Cardiac muscle cell (in vitro differentiated cells and primary cell): ENCODE measurements around the gene TSN. TPM values are rescaled to one million over a fixed set of nuclear protein-coding genes. Genes with fewer than 3 reads are reported as not detected.
"Not testable (repeated sequence)": the region's sequence is repeated elsewhere in the genome, so short reads cannot be mapped to it uniquely, and the experiment has no call there.

Experiments
- DNase-seq, 2 donors: peaks; one replicate each; pipeline versions ENCODE4 v3.0.0 to v3.0.0-alpha.2; 2010 to 2017; ENCODE audit warnings: low read depth in 1 of 2, low spot score in 1 of 2
- H3K27ac ChIP-seq: fragments of 200-600 bp; sonication (generic); 2 replicates; pipeline ENCODE4 v1.5.1; 2016
- H3K27me3 ChIP-seq: fragments of 200-600 bp; sonication (generic); 2 replicates; pipeline ENCODE4 v1.6.0; 2016; ENCODE audit warnings: control low read depth
- H3K36me3 ChIP-seq: fragments of 200-600 bp; sonication (generic); 2 replicates; pipeline ENCODE4 v1.5.1; 2016; ENCODE audit warnings: control low read depth
- H3K4me1 ChIP-seq: fragments of 200-600 bp; sonication (generic); 2 replicates; pipeline ENCODE4 v1.8.1; 2017; ENCODE audit warnings: low read depth, mild to moderate bottlenecking, mixed run types
- H3K4me3 ChIP-seq: fragments of 200-600 bp; sonication (generic); 2 replicates; pipeline ENCODE4 v1.5.1; 2016; ENCODE audit warnings: mild to moderate bottlenecking
- H3K9me3 ChIP-seq: fragments of 200-600 bp; sonication (generic); 2 replicates; pipeline ENCODE4 v1.5.1; 2017; ENCODE audit warnings: low read depth, mild to moderate bottlenecking, control low read depth
- polyA plus RNA-seq: library from polyadenylated mRNA; unstranded; fragments of >200 nt; fragmentation: Nextera tagmentation; extraction: Ambion mirVana; gene quantifications from 2 replicates; pipeline ENCODE4 v1.2.1, GENCODE V29; 2016
- total RNA-seq: library from RNA; depleted of rRNA; stranded (reverse); fragments of >200 nt; gene quantifications from 2 replicates; pipeline ENCODE4 v1.2.3, GENCODE V29; 2016
- TF ChIP-seq, protein P1 (sequence below): IDR thresholded peaks from 2 replicates; pipeline ENCODE4 v1.5.1; 2012; ENCODE audit warnings: low read depth, mild to moderate bottlenecking, low read length

Gene TSN
- total and polyA plus RNA-seq, 2 experiments from 2014 or later = 27.0 to 57.3 TPM

DNA sequence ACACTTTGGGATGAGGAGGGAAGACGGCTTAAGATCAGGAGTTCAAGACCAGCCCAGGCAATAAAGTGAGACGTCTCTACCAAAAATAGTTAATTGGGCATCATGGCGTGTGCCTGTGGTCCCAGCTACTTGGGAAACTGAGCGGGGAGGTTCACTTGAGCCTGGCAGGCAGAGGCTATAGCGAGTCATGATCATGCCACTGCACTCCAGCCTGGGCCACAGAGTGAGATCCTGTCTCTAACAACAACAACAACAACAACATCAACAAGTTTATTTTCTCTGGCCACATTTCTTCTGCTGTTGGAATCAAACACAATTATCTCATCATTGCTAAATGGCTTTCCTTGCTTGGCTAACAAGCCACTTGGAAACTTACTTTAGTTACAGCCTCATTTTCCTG is 32.1 kb upstream of the TSN start:
- H3K9me3 ChIP-seq = no peaks in the 10 kb centered on the region
- no peak overlapping the region for H3K4me3 ChIP-seq
- DNase-seq = no peak
- H3K4me1 ChIP-seq = no peaks in the 10 kb centered on the region
- H3K27me3 ChIP-seq = no peaks in the 10 kb centered on the region
- H3K36me3 ChIP-seq = peaks cover 16% of the 10 kb centered on the region
- no peak overlapping the region for H3K27ac ChIP-seq
- TF ChIP-seq, protein P1, sequence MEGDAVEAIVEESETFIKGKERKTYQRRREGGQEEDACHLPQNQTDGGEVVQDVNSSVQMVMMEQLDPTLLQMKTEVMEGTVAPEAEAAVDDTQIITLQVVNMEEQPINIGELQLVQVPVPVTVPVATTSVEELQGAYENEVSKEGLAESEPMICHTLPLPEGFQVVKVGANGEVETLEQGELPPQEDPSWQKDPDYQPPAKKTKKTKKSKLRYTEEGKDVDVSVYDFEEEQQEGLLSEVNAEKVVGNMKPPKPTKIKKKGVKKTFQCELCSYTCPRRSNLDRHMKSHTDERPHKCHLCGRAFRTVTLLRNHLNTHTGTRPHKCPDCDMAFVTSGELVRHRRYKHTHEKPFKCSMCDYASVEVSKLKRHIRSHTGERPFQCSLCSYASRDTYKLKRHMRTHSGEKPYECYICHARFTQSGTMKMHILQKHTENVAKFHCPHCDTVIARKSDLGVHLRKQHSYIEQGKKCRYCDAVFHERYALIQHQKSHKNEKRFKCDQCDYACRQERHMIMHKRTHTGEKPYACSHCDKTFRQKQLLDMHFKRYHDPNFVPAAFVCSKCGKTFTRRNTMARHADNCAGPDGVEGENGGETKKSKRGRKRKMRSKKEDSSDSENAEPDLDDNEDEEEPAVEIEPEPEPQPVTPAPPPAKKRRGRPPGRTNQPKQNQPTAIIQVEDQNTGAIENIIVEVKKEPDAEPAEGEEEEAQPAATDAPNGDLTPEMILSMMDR = no peak

DNA sequence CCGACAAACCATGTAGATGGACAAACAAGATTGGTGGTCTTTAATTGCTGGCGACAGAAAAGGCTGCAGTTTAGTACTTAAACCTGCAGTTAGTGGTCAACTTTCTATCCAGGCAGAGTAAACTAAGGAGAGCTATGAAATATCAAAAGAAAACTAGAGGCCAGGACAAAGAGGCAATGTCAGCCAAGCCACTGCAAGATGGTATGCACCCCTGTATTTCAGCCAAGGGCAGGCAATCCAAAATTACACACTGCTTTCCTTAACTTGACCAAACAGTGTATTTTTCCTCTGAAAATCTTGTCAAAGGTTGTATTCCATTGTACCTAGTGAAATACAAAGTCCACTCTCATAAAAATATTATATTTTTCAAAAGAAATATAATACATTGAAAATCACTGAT is 28.1 kb upstream of the TSN start:
- TF ChIP-seq, protein P1 = no peak
- Histone ChIP-seq H3K4me1 (no peaks in the 10 kb centered on the region), H3K27ac (no peak overlapping the region), H3K27me3 (no peaks in the 10 kb centered on the region), H3K36me3 (peaks cover 43% of the 10 kb centered on the region), H3K9me3 (no peaks in the 10 kb centered on the region), H3K4me3 (no peak overlapping the region)
- DNase-seq = no peak

DNA sequence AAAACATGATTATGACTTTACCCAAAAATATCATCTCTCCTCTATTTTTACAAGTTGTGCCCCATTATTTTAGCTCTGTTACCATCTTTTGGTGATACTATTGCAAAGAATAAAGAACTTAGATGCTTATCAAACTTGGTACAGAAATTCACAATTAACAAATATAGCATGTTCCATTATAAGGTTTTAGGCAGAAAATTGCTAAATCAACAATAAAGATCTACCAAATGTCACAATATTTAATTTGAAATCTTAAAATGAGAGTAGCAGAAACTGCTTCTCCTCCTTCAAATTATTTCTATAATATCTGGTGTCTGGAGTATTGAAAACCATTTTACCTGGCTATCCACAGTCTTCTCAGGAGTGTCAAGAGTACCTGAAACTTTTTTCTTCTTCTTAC is 27.5 kb upstream of the TSN start:
- TF ChIP-seq, protein P1 = no peak
- Histone ChIP-seq H3K4me1 (no peaks in the 10 kb centered on the region), H3K36me3 (peaks cover 46% of the 10 kb centered on the region), H3K9me3 (no peaks in the 10 kb centered on the region), H3K4me3 (no peak overlapping the region), H3K27me3 (no peaks in the 10 kb centered on the region), H3K27ac (no peak overlapping the region)
- no peak for DNase-seq

DNA sequence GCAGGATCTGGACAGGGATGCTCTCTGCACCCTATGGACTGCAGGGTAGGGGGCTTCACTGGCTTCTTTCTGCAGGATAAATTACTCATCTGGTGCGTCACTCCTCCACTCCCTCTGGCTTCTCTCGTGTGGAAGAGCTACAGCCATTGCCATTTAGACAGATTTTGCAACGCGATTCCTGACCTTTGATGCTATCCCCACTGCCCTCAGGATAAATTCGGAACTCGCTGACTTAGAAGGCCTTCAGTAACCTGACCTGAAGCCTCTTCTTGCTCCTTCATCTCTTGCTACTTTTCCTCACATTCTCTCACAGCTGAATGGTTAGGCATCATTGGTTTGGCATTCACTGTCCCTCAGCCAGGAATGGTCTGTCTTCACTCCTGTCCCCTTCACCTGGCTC is 24.1 kb upstream of the TSN start:
- Histone ChIP-seq H3K27me3 (no peaks in the 10 kb centered on the region), H3K36me3 (peaks cover 55% of the 10 kb centered on the region), H3K4me3 (no peak overlapping the region), H3K4me1 (peaks cover 6% of the 10 kb centered on the region), H3K9me3 (no peaks in the 10 kb centered on the region), H3K27ac (no peak overlapping the region)
- TF ChIP-seq, protein P1 = no peak
- DNase-seq = no peak

DNA sequence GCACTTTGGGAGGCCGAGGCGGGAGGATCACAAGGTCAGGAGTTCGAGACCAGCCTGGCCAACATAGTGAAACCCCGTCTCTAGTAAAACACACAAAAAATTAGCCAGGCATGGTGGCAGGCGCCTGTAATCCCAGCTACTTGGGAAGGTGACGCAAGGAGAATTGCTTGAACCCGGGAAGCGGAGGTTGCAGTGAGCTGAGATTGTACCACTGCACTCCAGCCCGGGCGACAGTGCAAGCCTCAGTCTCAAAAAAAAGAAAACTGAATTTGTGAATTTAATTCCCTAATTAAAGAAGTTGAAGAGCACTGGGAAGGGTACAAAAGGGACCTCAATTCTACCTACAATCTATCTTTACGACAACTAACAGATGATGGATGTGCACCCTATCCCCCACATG is 20.9 kb upstream of the TSN start:
- H3K27me3 ChIP-seq, H3K27ac ChIP-seq, H3K4me3 ChIP-seq, H3K4me1 ChIP-seq, DNase-seq, H3K9me3 ChIP-seq: not testable (repeated sequence)
- H3K36me3 ChIP-seq = peaks cover 28% of the 10 kb centered on the region

DNA sequence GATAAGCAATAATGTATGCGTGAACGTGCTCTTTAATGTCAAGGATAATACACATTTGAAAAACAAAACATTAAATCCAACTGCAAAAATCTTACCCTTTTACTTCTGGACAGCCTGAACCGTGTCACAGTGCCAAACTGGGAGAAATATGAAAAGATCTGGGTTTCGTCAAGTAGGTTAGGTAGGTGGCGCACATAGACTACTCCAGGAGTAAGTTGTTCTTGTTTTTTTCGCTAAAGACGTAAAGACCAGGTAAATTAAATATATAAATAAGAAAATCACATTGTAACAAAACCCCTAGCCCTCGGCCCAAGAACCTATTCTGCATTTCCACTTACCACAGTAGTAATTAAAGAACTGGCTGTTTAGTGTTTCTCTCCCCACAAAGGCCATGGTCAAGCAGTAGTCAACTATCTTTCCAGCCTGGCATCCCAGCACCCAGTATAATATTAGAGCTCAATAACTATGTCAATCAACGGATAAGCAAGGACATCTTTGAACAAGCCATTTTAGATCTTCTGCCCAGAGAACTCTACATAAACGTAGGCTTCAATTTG is 19.9 kb upstream of the TSN start:
- Histone ChIP-seq H3K27ac (peak overlapping the region; percentile 65), H3K4me1 (peaks cover 6% of the 10 kb centered on the region), H3K36me3 (peaks cover 24% of the 10 kb centered on the region), H3K27me3 (no peaks in the 10 kb centered on the region), H3K4me3 (peak overlapping the region; percentile 83), H3K9me3 (no peaks in the 10 kb centered on the region)
- TF ChIP-seq, protein P1 = no peak
- peak in 1 of 2 donors; percentile 35 for DNase-seq
